ENCODE results near the gene ARL15. TPM values are rescaled to one million over a fixed set of nuclear protein-coding genes. Genes with fewer than 3 reads are reported as not detected.
"Not testable (repeated sequence)": the region's sequence is repeated elsewhere in the genome, so short reads cannot be mapped to it uniquely, and the experiment has no call there.

ARL15 gene
- total and polyA plus RNA-seq, 4 donors: 5.7 to 66.2 (median 14.9) TPM

GRCh38 chr5:54045077-54045792 lies 265.1 kb downstream of the ARL15 start:
- H3K9me3 ChIP-seq (ENCODE audit: control insufficient read depth in 4 of 4, insufficient read depth in 3 of 4, low read length in 3 of 4): no peaks in the 10 kb centered on the region
- H3K4me1 ChIP-seq (ENCODE audit: control insufficient read depth in 5 of 5, insufficient read depth in 5 of 5, low read length in 5 of 5): peaks cover 0 to 11% (median 5%) of the 10 kb centered on the region in 5 donors
- H3K4me3 ChIP-seq: no peak overlapping the region
- DNase-seq (no peak), ATAC-seq (ENCODE audit: insufficient read depth, low FRiP score) (no peak)
- 84 to 91% methylated on average over 4 of the region's 4 CpGs for WGBS, 2 donors
- no peak overlapping the region for H3K27ac ChIP-seq (ENCODE audit: low read depth in 1 of 2, low read length in 1 of 2)
- H3K9ac ChIP-seq (ENCODE audit: insufficient read depth in 1 of 2, low read length in 2 of 2): no peak overlapping the region
- H3K27me3 ChIP-seq (ENCODE audit: control insufficient read depth in 3 of 3, insufficient read depth in 3 of 3, low read length in 2 of 3): no peaks in the 10 kb centered on the region
- TF ChIP-seq CTCF (IDR thresholded peaks at IDR 0.05; ENCODE audit: control extremely low read depth, extremely low read depth): no peak
- no peaks in the 10 kb centered on the region for H3K36me3 ChIP-seq (ENCODE audit: control insufficient read depth in 4 of 4, insufficient read depth in 4 of 4, low read length in 4 of 4)

GRCh38 chr5:54044276-54044675 lies 266.1 kb downstream of the ARL15 start:
- not testable (repeated sequence) for ATAC-seq (ENCODE audit: insufficient read depth, low FRiP score); H3K9ac ChIP-seq (ENCODE audit: insufficient read depth in 1 of 2, low read length in 2 of 2); H3K9me3 ChIP-seq (ENCODE audit: control insufficient read depth in 4 of 4, insufficient read depth in 3 of 4, low read length in 3 of 4); H3K4me1 ChIP-seq (ENCODE audit: control insufficient read depth in 5 of 5, insufficient read depth in 5 of 5, low read length in 5 of 5); H3K4me3 ChIP-seq; DNase-seq; H3K27ac ChIP-seq (ENCODE audit: low read depth in 1 of 2, low read length in 1 of 2); H3K36me3 ChIP-seq (ENCODE audit: control insufficient read depth in 4 of 4, insufficient read depth in 4 of 4, low read length in 4 of 4); H3K27me3 ChIP-seq (ENCODE audit: control insufficient read depth in 3 of 3, insufficient read depth in 3 of 3, low read length in 2 of 3)
- 96 to 98% methylated on average over 10 of the region's 10 CpGs for WGBS, 2 donors

GRCh38 chr5:54040804-54041203 lies 269.6 kb downstream of the ARL15 start:
- TF ChIP-seq CTCF (IDR thresholded peaks at IDR 0.05; ENCODE audit: control extremely low read depth, extremely low read depth): no peak
- H3K9ac ChIP-seq (ENCODE audit: insufficient read depth in 1 of 2, low read length in 2 of 2): no peak overlapping the region
- no peaks in the 10 kb centered on the region for H3K36me3 ChIP-seq (ENCODE audit: control insufficient read depth in 4 of 4, insufficient read depth in 4 of 4, low read length in 4 of 4)
- no peaks in the 10 kb centered on the region for H3K9me3 ChIP-seq (ENCODE audit: control insufficient read depth in 4 of 4, insufficient read depth in 3 of 4, low read length in 3 of 4)
- H3K27ac ChIP-seq (ENCODE audit: low read depth in 1 of 2, low read length in 1 of 2): no peak overlapping the region
- DNase-seq (no peak), ATAC-seq (ENCODE audit: insufficient read depth, low FRiP score) (no peak)
- 80 to 88% methylated on average over 1 of the region's 1 CpG for WGBS, 2 donors
- peaks cover 0 to 6% (median 0%) of the 10 kb centered on the region in 5 donors for H3K4me1 ChIP-seq (ENCODE audit: control insufficient read depth in 5 of 5, insufficient read depth in 5 of 5, low read length in 5 of 5)
- H3K27me3 ChIP-seq (ENCODE audit: control insufficient read depth in 3 of 3, insufficient read depth in 3 of 3, low read length in 2 of 3): no peaks in the 10 kb centered on the region
- no peak overlapping the region for H3K4me3 ChIP-seq

- H3K4me3 ChIP-seq: no peak overlapping the region
- no peak for TF ChIP-seq CTCF (IDR thresholded peaks at IDR 0.05; ENCODE audit: control extremely low read depth, extremely low read depth)
- H3K4me1 ChIP-seq (ENCODE audit: control insufficient read depth in 5 of 5, insufficient read depth in 5 of 5, low read length in 5 of 5): peaks cover 0 to 6% (median 0%) of the 10 kb centered on the region in 5 donors
- H3K9ac ChIP-seq (ENCODE audit: insufficient read depth in 1 of 2, low read length in 2 of 2): no peak overlapping the region
- no peak for DNase-seq
- H3K27me3 ChIP-seq (ENCODE audit: control insufficient read depth in 3 of 3, insufficient read depth in 3 of 3, low read length in 2 of 3): no peaks in the 10 kb centered on the region
- H3K27ac ChIP-seq (ENCODE audit: low read depth in 1 of 2, low read length in 1 of 2): no peak overlapping the region
- 86 to 89% methylated on average over 1 of the region's 1 CpG for WGBS, 2 donors
- no peak for ATAC-seq (ENCODE audit: insufficient read depth, low FRiP score)
- H3K9me3 ChIP-seq (ENCODE audit: control insufficient read depth in 4 of 4, insufficient read depth in 3 of 4, low read length in 3 of 4): no peaks in the 10 kb centered on the region
- H3K36me3 ChIP-seq (ENCODE audit: control insufficient read depth in 4 of 4, insufficient read depth in 4 of 4, low read length in 4 of 4): no peaks in the 10 kb centered on the region
Observed at GRCh38 chr5:54040018-54040417, 270.4 kb downstream of the ARL15 start.

All from lung (tissue), 12 donors.